Activated CD4-positive, alpha-beta T cell treated with anti-CD3 and anti-CD28 coated beads, Interleukin-2, amount 10 ng/mL, durations not matched to agents 24 days and 14 days (primary cell): ENCODE measurements around the gene FAM222B. TPM values are rescaled to one million over a fixed set of nuclear protein-coding genes. Genes with fewer than 3 reads are reported as not detected.
A peak's percentile ranks its signal among the peaks of the same experiment; 100 is the strongest.

Experiments used
- DNase-seq: peaks from one replicate; pipeline ENCODE4 v3.0.0; 2022
- H3K27ac Mint-ChIP-seq: one replicate; pipeline ENCODE4 v1.8.0; 2022; ENCODE audit warnings: mild to moderate bottlenecking, mixed read lengths
- H3K27me3 Mint-ChIP-seq: one replicate; pipeline ENCODE4 v1.8.0; 2022; ENCODE audit warnings: mixed read lengths
- H3K36me3 Mint-ChIP-seq: one replicate; pipeline ENCODE4 v1.8.0; 2022; ENCODE audit warnings: low read depth, mild to moderate bottlenecking, mixed read lengths
- H3K4me1 Mint-ChIP-seq: one replicate; pipeline ENCODE4 v1.8.0; 2021; ENCODE audit warnings: mixed read lengths
- H3K4me3 Mint-ChIP-seq: one replicate; pipeline ENCODE4 v1.8.0; 2022; ENCODE audit warnings: mild to moderate bottlenecking, moderate library complexity, mixed read lengths
- H3K9me3 Mint-ChIP-seq: one replicate; pipeline ENCODE4 v1.8.0; 2021; ENCODE audit warnings: mixed read lengths
- intact Hi-C: fragments of 100-400 bp; cut with micrococcal nuclease; formaldehyde crosslinking; loops from one replicate; pipeline ENCODE4 v1.15.1; 2023
- total RNA-seq: library from RNA; stranded (reverse); gene quantifications from 2 replicates; pipeline ENCODE4 v1.2.3, GENCODE V29; 2022

FAM222B gene
- 22.4 and 24.0 TPM in 2 replicates for total RNA-seq

- peak; percentile 97 for DNase-seq
- peak within 1 kb of the TSS; percentile 98 for H3K4me3 Mint-ChIP-seq
- peaks cover 19% of the 10 kb centered on the region for H3K4me1 Mint-ChIP-seq
- intact Hi-C loops, result loop anchor here (1.0 to 2.0 kb wide), 4 partner anchors 12 to 80 kb away; partner anchors contain the start of gene FLOT2
- no peaks in the 10 kb centered on the region for H3K27me3 Mint-ChIP-seq
- peaks cover 11% of the 10 kb centered on the region for H3K36me3 Mint-ChIP-seq
- peak within 1 kb of the TSS; percentile 96 for H3K27ac Mint-ChIP-seq
- no peaks in the 10 kb centered on the region for H3K9me3 Mint-ChIP-seq
Measured at GRCh38 chr17:28842282-28843012, at the start of gene FAM222B. FAM222B (minus strand) TSS chr17:28842790; CDS start chr17:28766667, 76,123 bp downstream.

GRCh38 chr17:28892024-28892423, 49.4 kb upstream of the FAM222B start:
- intact Hi-C loops, result no loop called here
- no peak for DNase-seq
- H3K27ac Mint-ChIP-seq, result peak overlapping the region; percentile 97
- H3K9me3 Mint-ChIP-seq, result no peaks in the 10 kb centered on the region
- peaks cover 24% of the 10 kb centered on the region for H3K36me3 Mint-ChIP-seq
- H3K27me3 Mint-ChIP-seq, result no peaks in the 10 kb centered on the region
- H3K4me1 Mint-ChIP-seq, result peaks cover 58% of the 10 kb centered on the region
- peak overlapping the region; percentile 22 for H3K4me3 Mint-ChIP-seq

- H3K4me3 Mint-ChIP-seq, result peak overlapping the region; percentile 22
- intact Hi-C loops, result no loop called here
- peaks cover 28% of the 10 kb centered on the region for H3K36me3 Mint-ChIP-seq
Measured at GRCh38 chr17:28891201-28891600, 48.6 kb upstream of the FAM222B start.

GRCh38 chr17:28889996-28890395, 47.4 kb upstream of the FAM222B start:
- Mint-ChIP-seq H3K4me3 (peak overlapping the region; percentile 36), H3K9me3 (no peaks in the 10 kb centered on the region), H3K27me3 (no peaks in the 10 kb centered on the region), H3K36me3 (peaks cover 35% of the 10 kb centered on the region), H3K27ac (peak overlapping the region; percentile 72), H3K4me1 (peaks cover 43% of the 10 kb centered on the region)
- DNase-seq, result no peak
- intact Hi-C loops, result no loop called here

More at GRCh38 chr17:28891201-28891600, 48.6 kb upstream of the FAM222B start:
- H3K9me3 Mint-ChIP-seq, result no peaks in the 10 kb centered on the region
- peak overlapping the region; percentile 97 for H3K27ac Mint-ChIP-seq
- H3K27me3 Mint-ChIP-seq, result no peaks in the 10 kb centered on the region
- no peak for DNase-seq
- H3K4me1 Mint-ChIP-seq, result peaks cover 53% of the 10 kb centered on the region

GRCh38 chr17:28888832-28889231, 46.2 kb upstream of the FAM222B start:
- no peak overlapping the region for H3K4me3 Mint-ChIP-seq
- DNase-seq, result no peak
- H3K27ac Mint-ChIP-seq, result no peak overlapping the region
- intact Hi-C loops, result no loop called here
- peaks cover 40% of the 10 kb centered on the region for H3K36me3 Mint-ChIP-seq
- no peaks in the 10 kb centered on the region for H3K27me3 Mint-ChIP-seq
- H3K4me1 Mint-ChIP-seq, result peaks cover 40% of the 10 kb centered on the region
- no peaks in the 10 kb centered on the region for H3K9me3 Mint-ChIP-seq

GRCh38 chr17:28887871-28888471, 45.4 kb upstream of the FAM222B start:
- no peaks in the 10 kb centered on the region for H3K9me3 Mint-ChIP-seq
- DNase-seq, result no peak
- intact Hi-C loops, result no loop called here
- no peaks in the 10 kb centered on the region for H3K27me3 Mint-ChIP-seq
- peaks cover 34% of the 10 kb centered on the region for H3K36me3 Mint-ChIP-seq
- peaks cover 32% of the 10 kb centered on the region for H3K4me1 Mint-ChIP-seq
- H3K27ac Mint-ChIP-seq, result no peak overlapping the region
- no peak overlapping the region for H3K4me3 Mint-ChIP-seq

- intact Hi-C loops, result no loop called here
- H3K4me3 Mint-ChIP-seq, result no peak overlapping the region
- no peaks in the 10 kb centered on the region for H3K9me3 Mint-ChIP-seq
- no peak overlapping the region for H3K27ac Mint-ChIP-seq
- no peaks in the 10 kb centered on the region for H3K27me3 Mint-ChIP-seq
- H3K36me3 Mint-ChIP-seq, result peaks cover 33% of the 10 kb centered on the region
- no peak for DNase-seq
- H3K4me1 Mint-ChIP-seq, result peaks cover 14% of the 10 kb centered on the region
Measured at GRCh38 chr17:28885951-28886350, 43.4 kb upstream of the FAM222B start.

GRCh38 chr17:28885363-28885762, 42.8 kb upstream of the FAM222B start:
- peaks cover 10% of the 10 kb centered on the region for H3K4me1 Mint-ChIP-seq
- H3K4me3 Mint-ChIP-seq, result no peak overlapping the region
- intact Hi-C loops, result no loop called here
- no peak overlapping the region for H3K27ac Mint-ChIP-seq
- no peaks in the 10 kb centered on the region for H3K9me3 Mint-ChIP-seq
- no peaks in the 10 kb centered on the region for H3K27me3 Mint-ChIP-seq
- peaks cover 34% of the 10 kb centered on the region for H3K36me3 Mint-ChIP-seq
- no peak for DNase-seq

GRCh38 chr17:28883967-28884702, 41.5 kb upstream of the FAM222B start:
- DNase-seq, result no peak
- Mint-ChIP-seq H3K4me3 (no peak overlapping the region), H3K27me3 (no peaks in the 10 kb centered on the region), H3K4me1 (peaks cover 4% of the 10 kb centered on the region), H3K36me3 (peaks cover 45% of the 10 kb centered on the region), H3K27ac (no peak overlapping the region), H3K9me3 (no peaks in the 10 kb centered on the region)
- intact Hi-C loops, result no loop called here

- no peak overlapping the region for H3K4me3 Mint-ChIP-seq
- no peaks in the 10 kb centered on the region for H3K27me3 Mint-ChIP-seq
- peaks cover 54% of the 10 kb centered on the region for H3K36me3 Mint-ChIP-seq
- no peak overlapping the region for H3K27ac Mint-ChIP-seq
- peaks cover 5% of the 10 kb centered on the region for H3K4me1 Mint-ChIP-seq
- H3K9me3 Mint-ChIP-seq, result no peaks in the 10 kb centered on the region
- intact Hi-C loops, result no loop called here
- no peak for DNase-seq
Measured at GRCh38 chr17:28882154-28882895, 39.7 kb upstream of the FAM222B start.

- intact Hi-C loops, result no loop called here
- H3K27ac Mint-ChIP-seq, result no peak overlapping the region
Measured at GRCh38 chr17:28881533-28882056, 39.0 kb upstream of the FAM222B start.

GRCh38 chr17:28880572-28880945, 38.0 kb upstream of the FAM222B start:
- Mint-ChIP-seq H3K4me1 (peaks cover 14% of the 10 kb centered on the region), H3K4me3 (no peak overlapping the region), H3K27me3 (no peaks in the 10 kb centered on the region), H3K27ac (no peak overlapping the region), H3K36me3 (peaks cover 49% of the 10 kb centered on the region), H3K9me3 (no peaks in the 10 kb centered on the region)
- DNase-seq, result no peak
- intact Hi-C loops, result no loop called here

More at GRCh38 chr17:28881533-28882056, 39.0 kb upstream of the FAM222B start:
- no peak for DNase-seq
- Mint-ChIP-seq H3K9me3 (no peaks in the 10 kb centered on the region), H3K4me1 (peaks cover 5% of the 10 kb centered on the region), H3K36me3 (peaks cover 55% of the 10 kb centered on the region), H3K27me3 (no peaks in the 10 kb centered on the region), H3K4me3 (no peak overlapping the region)

GRCh38 chr17:28879886-28880571, 37.4 kb upstream of the FAM222B start:
- no peak overlapping the region for H3K27ac Mint-ChIP-seq
- peaks cover 44% of the 10 kb centered on the region for H3K36me3 Mint-ChIP-seq
- intact Hi-C loops, result no loop called here
- H3K4me1 Mint-ChIP-seq, result peaks cover 15% of the 10 kb centered on the region
- H3K9me3 Mint-ChIP-seq, result no peaks in the 10 kb centered on the region
- no peak overlapping the region for H3K4me3 Mint-ChIP-seq
- no peak for DNase-seq
- H3K27me3 Mint-ChIP-seq, result no peaks in the 10 kb centered on the region
